COR-L47 (cell line): ENCODE measurements around the gene CFAP119.

Experiments used
- DNase-seq: peaks from one replicate; lab custom pipeline; 2025; lab: John Stamatoyannopoulos, UW

The CFAP119 gene

GRCh38 chr16:30762991-30763725 is 1.3 kb upstream of the CFAP119 start:
- no peak for DNase-seq

GRCh38 chr16:30761427-30761927 is 385 bp downstream of the CFAP119 start:
- peak; percentile 42 for DNase-seq

GRCh38 chr16:30760577-30761426 is 1.1 kb downstream of the CFAP119 start:
- DNase-seq, result no peak

GRCh38 chr16:30760001-30760559 is 1.8 kb downstream of the CFAP119 start:
- no peak for DNase-seq

GRCh38 chr16:30758988-30759491 is 2.8 kb downstream of the CFAP119 start:
- DNase-seq, result no peak

- no peak for DNase-seq
Observed at GRCh38 chr16:30757316-30757715, 4.5 kb downstream of the CFAP119 start.

GRCh38 chr16:30756781-30757100 is 5.1 kb downstream of the CFAP119 start:
- DNase-seq, result no peak

GRCh38 chr16:30755955-30756780 is 5.7 kb downstream of the CFAP119 start:
- DNase-seq, result no peak

GRCh38 chr16:30753596-30753995 is 8.3 kb downstream of the CFAP119 start:
- no peak for DNase-seq

- no peak for DNase-seq
Observed at GRCh38 chr16:30750876-30751465, 10.9 kb downstream of the CFAP119 start.

GRCh38 chr16:30750201-30750600 is 11.7 kb downstream of the CFAP119 start:
- no peak for DNase-seq

GRCh38 chr16:30748634-30749445 is 13.0 kb downstream of the CFAP119 start:
- no peak for DNase-seq

- DNase-seq, result peak; percentile 98
Observed at GRCh38 chr16:30747799-30748633, 13.8 kb downstream of the CFAP119 start, which contains the start of gene PHKG2. TSS of gene PHKG2 (plus strand) at chr16:30748425. CDS start at chr16:30748821, 396 bp downstream.

GRCh38 chr16:30747331-30747730 is 14.5 kb downstream of the CFAP119 start:
- DNase-seq, result no peak

GRCh38 chr16:30746638-30747175 is 15.2 kb downstream of the CFAP119 start:
- no peak for DNase-seq

GRCh38 chr16:30745082-30745481 is 16.8 kb downstream of the CFAP119 start:
- no peak for DNase-seq

- DNase-seq, result no peak
Observed at GRCh38 chr16:30744183-30744582, 17.7 kb downstream of the CFAP119 start.

- DNase-seq, result no peak
Observed at GRCh38 chr16:30743716-30744115, 18.1 kb downstream of the CFAP119 start.

- no peak for DNase-seq
Observed at GRCh38 chr16:30741461-30741914, 20.4 kb downstream of the CFAP119 start.
